GM23338 (cell line): ENCODE measurements around the gene METTL13. TPM values are rescaled to one million over a fixed set of nuclear protein-coding genes. Genes with fewer than 3 reads are reported as not detected.

Experiments
- ATAC-seq: fragments of 200-7000 bp; cut with Tn5 transposase; 3 replicates; pipeline ENCODE4 v1.9.1; 2020
- DNase-seq: peaks from one replicate; pipeline ENCODE4 v3.0.0-alpha.2; 2015; ENCODE audit warnings: low spot score
- H2AFZ ChIP-seq: fragments of 200-600 bp; sonication (generic); 2 replicates; pipeline ENCODE4 v1.8.0; 2016; ENCODE audit warnings: antibody characterized with exemption, mild to moderate bottlenecking, moderate library complexity
- H3F3A ChIP-seq: fragments of 200-600 bp; sonication (generic); replicated peaks from 2 replicates; pipeline ENCODE4 v1.8.0; 2017; ENCODE audit warnings: antibody characterized with exemption, mixed run types, low read depth
- H3K27ac ChIP-seq: fragments of 200-600 bp; sonication (generic); 2 replicates; pipeline ENCODE4 v1.6.1; 2016; ENCODE audit warnings: low read depth
- H3K27me3 ChIP-seq: fragments of 200-600 bp; sonication (generic); 2 replicates; pipeline ENCODE4 v1.8.0; 2016; ENCODE audit warnings: mild to moderate bottlenecking, mixed run types, moderate library complexity; ENCODE audit not compliant: insufficient read depth
- H3K36me3 ChIP-seq: fragments of 200-600 bp; sonication (generic); 2 replicates; pipeline ENCODE4 v1.8.0; 2016; ENCODE audit warnings: mild to moderate bottlenecking; ENCODE audit not compliant: insufficient read depth
- H3K4me1 ChIP-seq: fragments of 200-600 bp; sonication (generic); 2 replicates; pipeline ENCODE4 v1.8.0; 2016; ENCODE audit warnings: mild to moderate bottlenecking, moderate library complexity; ENCODE audit not compliant: insufficient read depth
- H3K4me2 ChIP-seq: fragments of 200-600 bp; sonication (generic); 2 replicates; pipeline ENCODE4 v1.7.1; 2017; ENCODE audit warnings: mixed run types
- H3K4me3 ChIP-seq: fragments of 200-600 bp; sonication (generic); 2 replicates; pipeline ENCODE4 v1.6.1; 2016; ENCODE audit warnings: mixed run types
- H3K79me2 ChIP-seq: fragments of 200-600 bp; sonication (generic); replicated peaks from 2 replicates; pipeline ENCODE4 v1.8.0; 2017; ENCODE audit warnings: mild to moderate bottlenecking; ENCODE audit not compliant: insufficient read depth
- H3K9me2 ChIP-seq: fragments of 200-600 bp; sonication (generic); 2 replicates; pipeline ENCODE4 v1.8.0; 2017; ENCODE audit not compliant: insufficient read depth
- H4K20me1 ChIP-seq: fragments of 200-600 bp; sonication (generic); replicated peaks from 2 replicates; pipeline ENCODE4 v1.8.0; 2017; ENCODE audit warnings: mild to moderate bottlenecking; ENCODE audit not compliant: insufficient read depth
- H3K27ac Mint-ChIP-seq: 2 replicates; pipeline ENCODE4 v1.8.0; 2020; ENCODE audit warnings: inconsistent platforms, mild to moderate bottlenecking, moderate library complexity, mixed read lengths
- H3K27me3 Mint-ChIP-seq: 3 replicates; pipeline ENCODE4 v1.8.0; 2022; ENCODE audit warnings: low read depth, mild to moderate bottlenecking, moderate library complexity, mixed read lengths, inconsistent platforms; ENCODE audit not compliant: insufficient read depth, poor library complexity
- H3K36me3 Mint-ChIP-seq: 3 replicates; pipeline ENCODE4 v1.8.0; 2021; ENCODE audit warnings: low read depth, mild to moderate bottlenecking, inconsistent platforms, moderate library complexity, mixed read lengths
- H3K4me1 Mint-ChIP-seq: 3 replicates; pipeline ENCODE4 v1.8.0; 2020; ENCODE audit warnings: mild to moderate bottlenecking, inconsistent platforms, mixed read lengths
- H3K4me3 Mint-ChIP-seq: 3 replicates; pipeline ENCODE4 v1.8.0; 2021; ENCODE audit warnings: moderate library complexity, mild to moderate bottlenecking, inconsistent platforms, mixed read lengths
- H3K9me3 Mint-ChIP-seq: 3 replicates; pipeline ENCODE4 v1.8.0; 2020; ENCODE audit warnings: moderate library complexity, mild to moderate bottlenecking, inconsistent platforms, mixed read lengths
- CREB1 ChIP-seq: fragments of 250-450 bp; sonication (Bioruptor Pico); IDR thresholded peaks from 2 replicates; pipeline ENCODE4 v1.5.0; 2020; ENCODE audit warnings: low read depth, mild to moderate bottlenecking, moderate library complexity
- ETS1 ChIP-seq: IDR thresholded peaks from 2 replicates; pipeline ENCODE4 v1.6.1; 2016; ENCODE audit warnings: antibody characterized with exemption
- EZH2 ChIP-seq: fragments of 200-600 bp; sonication (generic); IDR thresholded peaks from one replicate; pipeline ENCODE4 v1.8.0; 2017; ENCODE audit warnings: antibody characterized with exemption, mild to moderate bottlenecking, low read depth; ENCODE audit not compliant: unreplicated experiment
- EZH2phosphoT487 ChIP-seq: fragments of 200-600 bp; sonication (generic); IDR thresholded peaks from one replicate; pipeline ENCODE4 v1.8.1; 2018; ENCODE audit warnings: antibody characterized with exemption; ENCODE audit not compliant: unreplicated experiment
- JUNB ChIP-seq: IDR thresholded peaks from one replicate; pipeline ENCODE4 v1.6.1; 2016; ENCODE audit warnings: antibody characterized with exemption; ENCODE audit not compliant: unreplicated experiment
- NANOG ChIP-seq: IDR thresholded peaks from 2 replicates; pipeline ENCODE4 v1.6.1; 2016; ENCODE audit warnings: antibody characterized with exemption, borderline replicate concordance
- POLR2AphosphoS5 ChIP-seq: IDR thresholded peaks from 2 replicates; pipeline ENCODE4 v1.6.1; 2016; ENCODE audit warnings: antibody characterized with exemption, low read depth
- REST ChIP-seq: IDR thresholded peaks from one replicate; pipeline ENCODE4 v1.6.1; 2018; ENCODE audit warnings: antibody characterized with exemption; ENCODE audit not compliant: unreplicated experiment
- STAT1 ChIP-seq: IDR thresholded peaks from one replicate; pipeline ENCODE4 v1.6.1; 2016; ENCODE audit warnings: antibody characterized with exemption; ENCODE audit not compliant: unreplicated experiment
- ZNF114 ChIP-seq: fragments of 250-450 bp; sonication (Bioruptor Pico); IDR thresholded peaks from 2 replicates; pipeline ENCODE4 v1.5.0; 2020; ENCODE audit warnings: mild to moderate bottlenecking, moderate library complexity
- ZNF331 ChIP-seq: fragments of 250-450 bp; sonication (Bioruptor Pico); IDR thresholded peaks from 2 replicates; pipeline ENCODE4 v1.5.0; 2020; ENCODE audit warnings: low read depth, mild to moderate bottlenecking, moderate library complexity
- ZNF462 ChIP-seq: fragments of 250-450 bp; sonication (Bioruptor Pico); IDR thresholded peaks from 2 replicates; pipeline ENCODE4 v1.5.0; 2020; ENCODE audit warnings: mild to moderate bottlenecking, moderate library complexity
- polyA plus RNA-seq: library from polyadenylated mRNA; unstranded; fragments of >200 nt; fragmentation: Nextera tagmentation; extraction: Ambion mirVana; gene quantifications from 2 replicates; pipeline ENCODE4 v1.2.1, GENCODE V29; 2016
- total RNA-seq: library from RNA; depleted of rRNA; stranded (reverse); fragments of >200 nt; shearing (Covaris generic); gene quantifications from 2 replicates; pipeline ENCODE4 v1.2.3, GENCODE V29; 2014
- TF ChIP-seq, protein P1 (sequence below), 2 experiments: fragments of 200-600 bp in 1 of 2; sonication (generic) in 1 of 2; conservative IDR thresholded peaks; 2 replicates each; pipeline versions ENCODE4 v1.5.1 to v1.6.1; 2016 to 2017; ENCODE audit warnings: antibody characterized with exemption in 2 of 2, low read depth in 2 of 2, mild to moderate bottlenecking in 2 of 2, moderate library complexity in 1 of 2

Gene METTL13
- total and polyA plus RNA-seq, 2 experiments from 2014 or later, result 21.0 to 45.4 TPM

- no peaks in the 10 kb centered on the region for H4K20me1 ChIP-seq
- H3K27ac Mint-ChIP-seq, result no peak overlapping the region
- H3K27ac ChIP-seq, result no peak overlapping the region
- H3K9me3 Mint-ChIP-seq, result no peaks in the 10 kb centered on the region
- no peak overlapping the region for H3K4me3 ChIP-seq
- no peak overlapping the region for H2AFZ ChIP-seq
- peaks cover 29% of the 10 kb centered on the region for H3K4me1 Mint-ChIP-seq
- H3K4me1 ChIP-seq, result peaks cover 15% of the 10 kb centered on the region
- no peaks in the 10 kb centered on the region for H3F3A ChIP-seq
- peaks cover 4% of the 10 kb centered on the region; the same call in 1 of the 2 replicates for H3K9me2 ChIP-seq
- no peaks in the 10 kb centered on the region for H3K27me3 ChIP-seq
- no peaks in the 10 kb centered on the region for H3K27me3 Mint-ChIP-seq
- DNase-seq, result no peak
- H3K4me2 ChIP-seq, result no peak overlapping the region
- H3K36me3 ChIP-seq, result no peaks in the 10 kb centered on the region
- H3K4me3 Mint-ChIP-seq, result no peak overlapping the region
- H3K36me3 Mint-ChIP-seq, result no peaks in the 10 kb centered on the region
- no peaks in the 10 kb centered on the region for H3K79me2 ChIP-seq
- ATAC-seq, result no peak
- TF ChIP-seq STAT1 (no peak), ZNF114 (CRISPR knock-in tag) (no peak), EZH2phosphoT487 (no peak), CREB1 (CRISPR knock-in tag) (no peak), ETS1 (no peak), NANOG (no peak), REST (no peak), ZNF331 (CRISPR knock-in tag) (no peak), POLR2AphosphoS5 (no peak), EZH2 (no peak), JUNB (no peak), ZNF462 (CRISPR knock-in tag) (no peak)
- TF ChIP-seq, protein P1, sequence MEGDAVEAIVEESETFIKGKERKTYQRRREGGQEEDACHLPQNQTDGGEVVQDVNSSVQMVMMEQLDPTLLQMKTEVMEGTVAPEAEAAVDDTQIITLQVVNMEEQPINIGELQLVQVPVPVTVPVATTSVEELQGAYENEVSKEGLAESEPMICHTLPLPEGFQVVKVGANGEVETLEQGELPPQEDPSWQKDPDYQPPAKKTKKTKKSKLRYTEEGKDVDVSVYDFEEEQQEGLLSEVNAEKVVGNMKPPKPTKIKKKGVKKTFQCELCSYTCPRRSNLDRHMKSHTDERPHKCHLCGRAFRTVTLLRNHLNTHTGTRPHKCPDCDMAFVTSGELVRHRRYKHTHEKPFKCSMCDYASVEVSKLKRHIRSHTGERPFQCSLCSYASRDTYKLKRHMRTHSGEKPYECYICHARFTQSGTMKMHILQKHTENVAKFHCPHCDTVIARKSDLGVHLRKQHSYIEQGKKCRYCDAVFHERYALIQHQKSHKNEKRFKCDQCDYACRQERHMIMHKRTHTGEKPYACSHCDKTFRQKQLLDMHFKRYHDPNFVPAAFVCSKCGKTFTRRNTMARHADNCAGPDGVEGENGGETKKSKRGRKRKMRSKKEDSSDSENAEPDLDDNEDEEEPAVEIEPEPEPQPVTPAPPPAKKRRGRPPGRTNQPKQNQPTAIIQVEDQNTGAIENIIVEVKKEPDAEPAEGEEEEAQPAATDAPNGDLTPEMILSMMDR (conservative IDR thresholded peaks at IDR 0.05; ENCODE audit: low read depth in 2 of 2), result no peak
These were observed 34.9 kb downstream of the METTL13 start for GRCh38 chr1:171816300-171816901.
